ENCODE data around the gene MLIP.
A peak's percentile ranks its signal among the peaks of the same experiment; 100 is the strongest.
"Not testable (repeated sequence)": the region's sequence is repeated elsewhere in the genome, so short reads cannot be mapped to it uniquely, and the experiment has no call there.

Gene MLIP

DNA sequence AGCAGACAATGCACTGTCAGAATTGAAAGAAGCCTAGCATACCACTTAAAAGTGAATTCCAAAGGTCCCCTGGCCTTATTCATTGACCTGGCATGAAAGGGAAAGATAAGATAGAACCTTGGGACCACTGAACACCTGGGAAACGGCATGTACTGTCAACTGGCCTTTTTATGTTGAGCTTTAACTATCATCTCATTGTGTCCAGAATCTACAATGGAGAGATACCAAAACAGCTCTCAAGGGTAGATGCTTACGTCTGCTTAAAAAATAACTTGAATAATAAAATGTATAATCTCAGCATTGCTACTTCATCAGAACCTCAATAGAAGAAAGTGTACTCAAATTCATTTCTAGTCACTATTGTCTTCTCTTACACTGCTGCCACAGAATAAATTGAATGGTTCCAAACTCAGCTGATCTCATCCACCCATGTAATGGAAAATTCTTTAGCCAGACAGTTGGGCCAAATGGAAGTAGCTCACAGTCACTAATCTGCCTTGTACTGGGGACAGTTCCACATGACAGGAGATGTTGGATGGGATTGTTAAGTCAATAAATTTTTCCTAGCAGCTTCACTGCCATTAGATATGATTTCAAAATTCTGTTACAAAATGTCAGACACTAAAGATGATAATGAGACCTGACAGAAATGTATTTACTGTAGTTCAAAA is 93.8 kb downstream of the MLIP start:
- FAIRE-seq, result no peak
- no peak for DNase-seq (ENCODE audit: extremely low spot score, insufficient read length, low read depth)

DNA sequence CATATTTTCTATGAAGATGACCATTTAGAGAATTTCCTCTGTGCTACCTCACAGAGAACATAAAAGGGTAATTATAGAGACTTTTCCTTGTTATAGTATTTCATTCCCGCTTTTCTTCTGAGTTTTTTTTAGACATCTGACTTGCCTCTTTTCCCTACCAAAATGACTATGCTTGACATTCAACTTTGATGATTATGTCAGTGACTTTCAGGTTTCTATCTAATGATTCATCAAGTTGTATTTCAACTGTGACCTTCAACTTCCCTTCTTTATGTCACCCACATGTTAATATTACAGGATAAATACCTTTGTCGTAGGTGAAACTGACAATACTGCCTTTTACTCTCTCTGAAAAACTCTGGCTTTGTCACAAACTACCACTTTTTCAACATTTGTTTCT is 95.3 kb downstream of the MLIP start:
- FAIRE-seq (no peak), DNase-seq (ENCODE audit: extremely low spot score, insufficient read length, low read depth) (no peak)

DNA sequence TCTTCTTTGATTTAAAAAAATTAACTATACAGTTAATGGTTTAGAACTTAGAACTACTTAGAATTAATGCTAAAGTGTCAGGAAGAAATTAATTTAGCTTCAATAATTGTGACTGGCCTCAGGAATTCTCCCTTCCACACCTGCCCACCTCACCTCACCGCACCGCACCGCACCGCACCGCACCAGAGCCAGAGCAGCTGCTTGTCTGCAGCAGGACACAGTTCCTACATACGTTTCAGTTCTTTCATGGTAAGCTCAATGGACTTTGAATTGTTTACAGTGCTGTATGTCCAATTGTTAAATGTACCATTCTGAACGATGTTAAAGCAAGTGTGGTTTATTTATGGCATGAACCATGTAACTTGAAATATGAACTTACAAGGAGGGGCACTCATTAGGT is 98.7 kb downstream of the MLIP start:
- not testable (repeated sequence) for DNase-seq (ENCODE audit: extremely low spot score, insufficient read length, low read depth)
- peak; percentile 18 for FAIRE-seq

DNA sequence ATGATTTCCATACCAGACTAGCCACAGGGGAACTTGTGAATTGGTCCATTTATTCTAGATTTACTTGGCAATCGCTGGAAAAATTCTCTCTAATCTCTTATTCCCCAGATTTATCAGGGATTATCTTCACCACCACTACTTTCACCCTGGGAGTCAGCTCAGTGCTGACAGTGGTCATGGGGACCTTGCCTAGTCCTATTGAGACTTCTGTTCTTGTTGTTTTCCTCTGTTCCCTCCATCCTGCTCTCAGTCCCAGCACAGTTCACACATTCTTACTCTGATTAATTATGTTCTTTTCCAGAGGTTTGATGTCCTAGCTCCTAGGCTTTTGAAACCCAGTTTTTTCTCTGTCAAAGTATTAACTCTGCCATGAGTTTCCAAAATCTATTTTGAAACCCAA is 103.0 kb downstream of the MLIP start:
- DNase-seq (ENCODE audit: extremely low spot score, insufficient read length, low read depth) (no peak), FAIRE-seq (no peak)

DNA sequence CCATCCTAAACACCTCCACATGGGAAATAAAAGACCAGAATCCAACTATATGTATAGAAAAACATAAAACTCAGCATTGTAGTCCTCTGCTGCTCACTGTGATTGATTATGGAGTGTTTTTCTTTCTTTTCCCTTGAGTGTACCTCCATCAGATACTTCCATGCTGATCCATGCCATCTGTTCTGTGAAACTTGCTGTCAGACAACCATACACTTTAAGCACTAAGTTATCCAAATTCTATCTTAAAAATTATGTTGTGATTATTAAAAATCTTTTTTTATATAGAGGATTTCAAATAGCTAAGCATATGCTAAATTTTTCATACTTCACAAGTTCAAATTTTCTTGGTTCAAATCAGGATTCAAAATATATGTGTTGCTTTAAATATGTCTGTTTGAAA is 105.1 kb downstream of the MLIP start:
- no peak for DNase-seq (ENCODE audit: extremely low spot score, insufficient read length, low read depth)

DNA sequence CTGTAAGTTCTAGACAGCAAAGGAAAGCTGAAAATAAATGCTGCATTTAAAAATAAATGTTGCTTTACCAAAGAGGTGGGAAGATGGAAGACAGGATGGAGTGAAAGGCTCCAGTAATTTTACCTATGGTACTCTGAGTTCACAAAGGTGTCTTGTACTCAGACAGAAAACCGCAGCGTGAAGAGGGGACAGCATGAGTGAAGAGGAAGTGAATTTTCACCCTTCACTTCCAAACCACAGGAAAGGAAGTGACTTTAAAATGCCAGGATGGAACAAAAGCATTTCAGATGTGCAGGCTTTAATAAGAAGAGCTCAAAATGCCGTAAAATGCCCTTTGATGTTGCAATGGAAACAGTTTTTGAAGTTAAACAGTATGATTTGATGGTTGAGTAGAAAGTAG is 105.8 kb downstream of the MLIP start:
- FAIRE-seq (no peak), DNase-seq (ENCODE audit: extremely low spot score, insufficient read length, low read depth) (no peak)

More for the DNA sequence above, 105.1 kb downstream of the MLIP start:
- no peak for FAIRE-seq

DNA sequence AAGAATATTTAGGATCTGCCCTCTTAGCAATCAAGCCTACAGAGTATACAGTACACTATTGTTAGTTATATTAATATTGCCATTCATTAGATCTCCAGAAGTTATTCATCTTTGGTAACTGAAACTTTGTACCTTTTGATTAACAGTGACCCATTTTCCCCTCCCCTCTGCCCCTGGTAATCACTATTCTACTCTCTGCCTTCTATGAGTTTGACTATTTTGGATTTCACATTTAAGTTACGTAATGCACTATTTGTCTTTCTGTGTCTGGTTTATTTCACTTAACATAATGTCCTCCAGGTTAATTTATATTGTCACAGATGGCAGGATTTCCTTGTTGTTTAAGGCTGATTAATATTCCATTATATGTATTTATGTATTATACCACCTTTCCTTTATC is 111.0 kb downstream of the MLIP start:
- FAIRE-seq, result no peak
- DNase-seq (ENCODE audit: extremely low spot score, insufficient read length, low read depth), result no peak

DNA sequence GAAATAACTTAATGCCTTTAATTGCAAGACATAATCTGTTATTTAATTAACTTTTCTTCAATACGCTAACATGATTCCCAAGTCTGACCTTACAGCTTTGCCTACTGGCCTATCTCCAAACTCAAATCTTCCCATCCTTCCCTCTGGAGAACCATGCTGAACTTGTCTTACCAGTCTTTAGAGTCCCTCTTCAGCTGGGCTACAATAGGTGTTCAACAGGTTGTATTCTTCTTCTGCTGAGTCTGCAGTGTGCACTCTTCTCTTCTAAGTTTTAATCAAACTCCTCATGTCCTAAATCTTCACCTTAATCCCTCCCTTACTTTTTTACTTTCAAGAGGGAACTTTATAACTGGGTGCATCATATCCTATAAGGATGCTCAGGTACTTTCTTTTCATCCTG is 121.5 kb downstream of the MLIP start:
- no peak for DNase-seq (ENCODE audit: extremely low spot score, insufficient read length, low read depth)
- FAIRE-seq, result no peak

DNA sequence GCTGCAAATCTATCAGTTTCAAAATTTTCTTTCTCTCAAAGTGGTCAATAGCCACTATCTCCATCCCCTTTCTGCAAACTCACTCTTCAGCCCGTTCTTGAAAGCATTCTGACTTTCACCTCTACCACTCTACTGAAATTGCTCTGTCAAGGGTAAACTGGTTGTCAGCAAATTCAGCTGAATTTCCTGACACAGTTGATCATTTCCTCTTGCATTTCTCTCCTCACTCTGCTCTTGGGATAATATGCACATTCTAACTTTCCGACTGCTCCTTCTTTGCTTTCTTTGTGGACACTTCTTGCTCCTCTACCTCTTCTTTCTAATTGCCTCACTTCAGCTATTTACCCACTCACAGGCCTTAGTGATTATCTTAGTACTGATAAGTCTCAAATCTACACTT is 123.3 kb downstream of the MLIP start:
- DNase-seq (ENCODE audit: extremely low spot score, insufficient read length, low read depth), result no peak
- no peak for FAIRE-seq

DNA sequence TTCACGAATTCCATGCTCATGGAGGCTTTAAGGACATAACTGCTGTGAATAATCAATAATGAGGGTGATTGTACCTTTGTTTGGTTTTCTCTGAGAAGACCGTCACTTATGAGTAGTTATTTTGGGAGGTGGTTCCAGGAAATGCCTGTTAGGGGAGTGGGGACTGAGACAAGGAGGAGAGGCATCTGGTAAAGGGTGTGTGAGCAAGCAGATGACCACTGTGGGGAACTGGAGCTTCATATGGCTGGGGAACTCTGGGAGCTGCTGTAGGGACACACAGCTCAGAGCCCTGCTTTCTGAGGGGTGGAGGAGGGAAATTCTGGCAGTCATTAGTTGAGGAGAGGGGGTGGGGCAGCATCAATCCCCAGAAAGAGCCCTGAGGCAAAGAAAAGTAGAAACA is 125.7 kb downstream of the MLIP start:
- FAIRE-seq, result no peak

DNA sequence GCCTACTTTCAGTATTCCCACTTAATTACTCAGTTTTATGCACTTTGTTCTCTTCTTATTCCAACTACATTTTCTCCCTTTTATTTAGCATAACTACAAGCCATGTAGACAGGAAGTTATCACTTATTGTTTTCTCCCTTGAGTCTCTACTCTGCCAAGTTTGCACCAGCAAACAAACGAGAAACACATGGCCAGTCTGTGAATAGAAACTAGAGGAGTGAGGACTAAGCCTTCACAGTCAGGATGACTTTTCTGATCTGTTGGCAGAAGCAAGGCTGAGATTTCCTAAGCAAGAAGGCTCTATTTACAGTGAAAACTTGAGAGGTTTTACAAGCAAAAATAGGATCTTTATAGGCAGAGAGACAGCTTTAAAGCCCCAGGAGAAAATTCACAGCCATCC is 127.2 kb downstream of the MLIP start:
- DNase-seq (ENCODE audit: extremely low spot score, insufficient read length, low read depth) (no peak), FAIRE-seq (no peak)

More for the DNA sequence above, 125.7 kb downstream of the MLIP start:
- no peak for DNase-seq (ENCODE audit: extremely low spot score, insufficient read length, low read depth)

DNA sequence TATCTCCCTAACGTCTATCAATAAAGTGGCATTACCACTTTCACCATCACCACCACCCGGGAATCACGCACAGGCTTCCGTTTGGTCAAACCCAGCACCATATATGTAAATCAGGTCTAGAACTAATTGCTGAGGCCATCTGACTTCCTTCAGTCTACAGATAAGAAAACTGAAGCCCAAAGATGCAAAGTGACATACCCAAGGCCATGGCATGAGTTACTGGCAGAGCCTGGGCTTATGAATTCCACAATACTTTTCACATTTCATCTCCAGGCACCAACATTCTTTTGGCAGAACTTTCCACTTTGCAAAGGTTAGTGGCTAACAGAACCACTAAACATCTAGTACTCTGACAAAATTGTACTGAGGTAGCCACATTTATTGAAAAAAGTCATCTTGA is 132.5 kb downstream of the MLIP start:
- no peak for FAIRE-seq
- DNase-seq (ENCODE audit: extremely low spot score, insufficient read length, low read depth), result no peak

DNA sequence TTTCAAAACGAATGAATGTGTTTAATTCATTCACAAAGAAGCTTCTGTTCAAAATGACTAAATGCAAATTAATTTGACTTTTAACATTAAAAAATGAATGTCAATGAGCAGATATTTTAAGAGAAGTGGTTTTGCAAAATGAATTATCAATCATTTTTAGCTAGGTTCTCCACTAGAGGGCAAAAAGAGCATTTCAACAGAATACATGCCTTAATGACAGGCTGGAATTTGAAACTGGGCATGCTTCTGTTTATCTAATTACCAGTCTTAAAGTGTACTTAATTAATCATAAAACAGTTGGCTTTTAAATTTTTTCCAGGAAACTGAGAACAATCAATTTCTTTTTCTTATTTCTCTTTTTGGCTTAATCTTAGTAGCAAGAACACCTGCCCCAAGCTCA is 133.2 kb downstream of the MLIP start:
- FAIRE-seq (peak; percentile 68), DNase-seq (ENCODE audit: extremely low spot score, insufficient read length, low read depth) (no peak)

DNA sequence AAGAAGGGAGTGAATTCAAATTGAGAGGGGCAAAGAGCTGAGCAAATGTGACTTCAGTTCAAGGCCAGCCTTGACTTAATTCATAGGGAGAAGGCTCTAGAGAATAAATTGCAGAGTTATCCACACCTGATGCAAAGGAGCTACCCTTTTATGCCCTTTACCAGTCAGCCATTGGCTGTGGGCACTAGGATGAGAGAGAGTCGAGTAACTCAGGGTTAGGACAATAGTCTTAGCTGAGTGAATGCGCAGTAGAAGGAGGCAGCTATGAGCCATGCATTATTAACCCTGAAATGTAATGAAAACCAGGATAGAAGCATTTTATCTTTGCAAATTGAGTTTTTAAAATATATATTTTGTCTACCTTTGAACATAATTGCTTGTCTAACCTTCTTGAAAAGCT is 134.0 kb downstream of the MLIP start:
- no peak for FAIRE-seq

DNA sequence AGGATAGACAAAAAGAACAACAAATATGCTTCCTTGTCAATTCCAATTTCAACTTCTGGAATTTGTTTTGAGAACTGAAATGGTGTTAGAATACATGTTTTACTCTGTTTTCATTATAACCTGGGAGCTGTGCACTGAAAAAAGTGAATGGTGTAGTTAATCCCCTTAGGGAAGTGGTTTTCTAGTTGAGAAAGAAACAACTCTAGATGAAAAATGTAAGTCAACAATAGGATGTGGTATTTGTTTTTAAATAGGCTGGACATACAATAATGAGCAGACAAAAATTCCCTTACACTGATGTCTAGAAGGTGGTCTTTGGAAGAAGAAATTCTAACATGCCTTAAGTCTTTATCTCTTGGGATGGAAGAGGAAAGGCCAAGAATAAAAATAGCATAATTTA is 137.1 kb downstream of the MLIP start:
- FAIRE-seq (peak; percentile 12), DNase-seq (ENCODE audit: extremely low spot score, insufficient read length, low read depth) (no peak)

More for the DNA sequence above, 134.0 kb downstream of the MLIP start:
- no peak for DNase-seq (ENCODE audit: extremely low spot score, insufficient read length, low read depth)

DNA sequence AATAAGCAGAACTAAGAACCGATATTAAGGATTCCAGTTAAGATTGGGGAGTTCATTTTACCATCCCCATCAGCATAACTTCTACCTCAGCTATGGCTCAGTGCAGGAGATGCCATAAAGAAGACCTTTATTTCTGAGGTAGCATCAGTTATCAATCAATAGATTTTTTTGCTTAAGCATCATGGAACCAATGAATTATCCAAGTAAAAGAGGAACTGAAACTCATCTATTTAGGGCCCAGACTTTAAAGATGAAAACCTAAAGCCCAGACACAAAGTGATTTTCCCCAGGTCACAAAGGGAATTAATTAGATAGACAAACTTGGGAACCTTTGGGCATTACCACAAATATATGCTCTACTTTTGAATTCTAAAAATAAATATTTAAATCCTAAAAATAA is 137.8 kb downstream of the MLIP start:
- DNase-seq (ENCODE audit: extremely low spot score, insufficient read length, low read depth), result no peak
- FAIRE-seq, result peak; percentile 33

DNA sequence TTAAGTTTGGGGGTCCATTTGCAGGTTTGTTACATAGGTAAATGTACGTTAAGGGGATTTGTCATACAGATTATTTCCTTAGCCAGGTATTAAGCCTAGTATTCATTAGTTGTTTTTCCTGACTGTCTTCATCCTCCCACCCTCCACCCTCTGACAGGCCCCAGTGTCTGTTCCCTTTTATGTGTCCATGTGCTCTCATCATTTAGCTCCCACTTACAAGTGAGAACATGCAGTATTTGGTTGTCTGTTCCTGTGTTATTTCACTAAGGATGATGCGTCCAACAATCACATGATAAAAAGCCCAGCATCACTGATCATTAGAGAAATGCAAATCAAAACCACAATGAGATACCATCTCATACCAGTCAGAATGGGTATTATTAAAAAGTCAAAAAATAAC is 138.6 kb downstream of the MLIP start:
- not testable (repeated sequence) for DNase-seq (ENCODE audit: extremely low spot score, insufficient read length, low read depth); FAIRE-seq

DNA sequence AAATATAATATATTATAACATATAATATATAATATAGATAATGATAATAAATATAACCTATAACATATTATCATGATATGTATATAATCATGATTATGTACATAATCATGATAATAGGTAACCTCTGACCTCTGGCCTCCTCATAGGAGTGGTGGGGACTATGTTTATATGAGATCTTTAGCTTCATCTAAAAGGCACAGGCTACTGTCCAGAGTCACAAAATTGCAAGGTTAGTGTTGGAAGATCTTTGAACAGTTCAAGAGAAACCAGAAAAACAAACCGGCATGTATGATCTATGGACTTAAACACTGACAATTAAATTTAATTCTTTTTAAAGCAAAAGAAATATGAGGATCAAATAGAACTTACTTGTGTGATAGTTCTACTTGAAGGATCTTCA is 141.3 kb downstream of the MLIP start:
- no peak for DNase-seq (ENCODE audit: extremely low spot score, insufficient read length, low read depth)
- FAIRE-seq, result peak; percentile 39

DNA sequence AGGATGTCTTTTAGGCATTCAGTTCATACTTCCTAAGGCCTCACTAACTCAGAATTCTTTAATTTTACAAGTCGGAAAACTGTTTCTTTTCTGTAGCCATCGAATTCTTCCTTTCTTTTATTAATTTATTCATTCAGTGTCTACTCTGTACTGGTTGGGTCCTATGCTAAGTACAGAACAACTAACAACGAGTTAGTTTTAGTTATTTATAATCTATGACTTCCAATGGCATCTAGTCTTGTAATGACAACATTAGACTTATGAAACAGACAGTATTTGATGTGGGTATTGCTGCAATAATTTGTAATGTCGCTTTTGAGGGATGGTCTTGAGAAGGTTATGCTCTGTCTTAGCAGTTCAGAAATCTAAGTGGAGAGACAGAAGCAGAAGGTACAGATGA is 141.7 kb downstream of the MLIP start:
- no peak for DNase-seq (ENCODE audit: extremely low spot score, insufficient read length, low read depth)

DNA sequence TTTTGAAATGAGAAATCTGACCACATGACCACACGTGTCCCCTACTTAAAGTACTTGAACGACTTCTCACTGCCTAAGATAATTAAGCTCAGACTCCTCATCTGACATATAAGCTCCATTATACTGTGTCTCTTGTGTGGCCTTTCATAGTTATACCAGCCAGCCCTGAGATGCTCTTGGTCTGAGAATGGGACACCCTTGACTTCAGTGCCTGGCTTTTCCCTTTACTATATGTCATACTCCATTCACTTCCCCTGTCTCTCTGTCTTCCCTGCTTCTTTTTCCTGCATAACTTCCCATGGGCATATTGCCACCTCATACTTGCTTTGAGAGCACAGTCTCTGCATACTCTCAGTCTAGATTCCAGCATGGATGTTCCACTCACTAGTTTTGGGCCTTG is 143.6 kb downstream of the MLIP start:
- no peak for DNase-seq (ENCODE audit: extremely low spot score, insufficient read length, low read depth)
- FAIRE-seq, result no peak

More for the DNA sequence above, 141.7 kb downstream of the MLIP start:
- no peak for FAIRE-seq

DNA sequence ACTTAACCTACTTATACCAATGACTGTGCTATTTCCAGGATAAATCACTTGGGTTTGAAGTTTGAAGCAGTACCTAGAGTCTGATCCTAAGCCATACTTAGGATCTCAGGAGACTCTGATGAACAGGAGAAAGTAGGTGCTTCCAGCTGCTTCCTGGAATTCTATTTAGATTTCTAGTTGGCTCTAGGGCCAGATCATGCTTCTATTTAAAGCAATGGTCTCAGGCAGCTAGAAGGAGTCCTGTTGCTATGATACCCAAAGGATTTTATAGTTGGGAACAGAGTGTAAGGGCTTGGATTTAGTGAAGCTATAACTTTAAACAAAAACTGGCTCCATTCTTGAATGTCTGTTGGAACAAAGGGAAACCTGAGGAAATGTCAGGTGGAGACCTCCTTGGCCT is 144.6 kb downstream of the MLIP start:
- FAIRE-seq (no peak), DNase-seq (ENCODE audit: extremely low spot score, insufficient read length, low read depth) (no peak)

DNA sequence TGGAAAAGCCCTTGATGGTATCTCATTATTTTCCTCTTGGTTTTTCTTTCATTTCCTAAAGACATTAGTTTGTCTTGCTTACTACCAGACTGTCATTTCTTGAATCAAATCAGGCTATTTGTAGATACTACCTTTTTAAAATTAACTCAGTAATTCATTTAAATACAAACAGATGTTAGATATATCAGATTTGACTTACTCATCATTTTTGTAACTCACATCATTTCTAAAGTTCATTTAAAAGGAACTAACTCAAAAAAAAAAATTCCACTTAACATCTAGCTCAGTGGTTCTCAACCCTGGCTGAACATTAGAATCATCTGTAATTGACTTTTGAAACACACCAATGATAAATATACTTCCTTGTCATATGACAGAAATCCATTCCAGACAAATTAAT is 148.8 kb downstream of the MLIP start:
- peak; percentile 52 for FAIRE-seq

More for the DNA sequence above, 148.8 kb downstream of the MLIP start:
- no peak for DNase-seq (ENCODE audit: extremely low spot score, insufficient read length, low read depth)
